Keratinocyte (primary cell): ENCODE measurements around the gene RAPGEF1.

Source experiments
- EZH2 ChIP-seq: IDR thresholded peaks from one replicate; pipeline ENCODE4 v1.6.1; 2012; ENCODE audit warnings: inconsistent platforms, mild to moderate bottlenecking, low read length, moderate library complexity
- TF ChIP-seq, protein P1 (sequence below), 3 experiments: IDR thresholded peaks in 1 of 3; conservative IDR thresholded peaks in 1 of 3; optimal IDR thresholded peaks in 1 of 3; 2 replicates in 2 of 3; 3 replicates in 1 of 3; pipeline versions ENCODE3 to v1.5.1; 2011; ENCODE audit warnings: low read length in 3 of 3, mild to moderate bottlenecking in 3 of 3, moderate library complexity in 2 of 3, control low read depth in 1 of 3, inconsistent platforms in 1 of 3; ENCODE audit not compliant: insufficient read depth in 2 of 3; ENCODE audit errors: extremely low read depth in 1 of 3

GRCh38 chr9:131645078-131645776 is 94.6 kb downstream of the RAPGEF1 start:
- TF ChIP-seq, protein P1, sequence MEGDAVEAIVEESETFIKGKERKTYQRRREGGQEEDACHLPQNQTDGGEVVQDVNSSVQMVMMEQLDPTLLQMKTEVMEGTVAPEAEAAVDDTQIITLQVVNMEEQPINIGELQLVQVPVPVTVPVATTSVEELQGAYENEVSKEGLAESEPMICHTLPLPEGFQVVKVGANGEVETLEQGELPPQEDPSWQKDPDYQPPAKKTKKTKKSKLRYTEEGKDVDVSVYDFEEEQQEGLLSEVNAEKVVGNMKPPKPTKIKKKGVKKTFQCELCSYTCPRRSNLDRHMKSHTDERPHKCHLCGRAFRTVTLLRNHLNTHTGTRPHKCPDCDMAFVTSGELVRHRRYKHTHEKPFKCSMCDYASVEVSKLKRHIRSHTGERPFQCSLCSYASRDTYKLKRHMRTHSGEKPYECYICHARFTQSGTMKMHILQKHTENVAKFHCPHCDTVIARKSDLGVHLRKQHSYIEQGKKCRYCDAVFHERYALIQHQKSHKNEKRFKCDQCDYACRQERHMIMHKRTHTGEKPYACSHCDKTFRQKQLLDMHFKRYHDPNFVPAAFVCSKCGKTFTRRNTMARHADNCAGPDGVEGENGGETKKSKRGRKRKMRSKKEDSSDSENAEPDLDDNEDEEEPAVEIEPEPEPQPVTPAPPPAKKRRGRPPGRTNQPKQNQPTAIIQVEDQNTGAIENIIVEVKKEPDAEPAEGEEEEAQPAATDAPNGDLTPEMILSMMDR (optimal IDR thresholded peaks at IDR 0.05 in 1 of 3, IDR thresholded peaks at IDR 0.05 in 1 of 3, conservative IDR thresholded peaks at IDR 0.05 in 1 of 3; ENCODE audit: extremely low read depth in 1 of 3, insufficient read depth in 2 of 3, low read length in 3 of 3) = no peak
- TF ChIP-seq EZH2 = no peak
